Measurements from ENCODE around the gene SHISAL2A.

Gene SHISAL2A

GRCh38 chr1:52632732-52633290, at the start of gene SHISAL2A:
Gene SHISAL2A, plus strand, starts transcription at chr1:52633168. Its CDS starts 326 bp downstream, at chr1:52633494.
- DNase-seq: no peak
- in situ Hi-C loops (cut with HindIII; ENCODE audit: low pct_ligation_motif_present, low pct_unique_long_range_greater_than_20kb, low sequenced_read_pairs): no loop called here

GRCh38 chr1:52585474-52585873, 47.5 kb upstream of the SHISAL2A start:
- DNase-seq: no peak
- in situ Hi-C loops (cut with HindIII; ENCODE audit: low pct_ligation_motif_present, low pct_unique_long_range_greater_than_20kb, low sequenced_read_pairs): no loop called here

- in situ Hi-C loops (cut with HindIII; ENCODE audit: low pct_ligation_motif_present, low pct_unique_long_range_greater_than_20kb, low sequenced_read_pairs): no loop called here
- DNase-seq: no peak
These were observed 44.9 kb upstream of the SHISAL2A start for GRCh38 chr1:52588027-52588426.

GRCh38 chr1:52588535-52588934, 44.4 kb upstream of the SHISAL2A start:
- in situ Hi-C loops (cut with HindIII; ENCODE audit: low pct_ligation_motif_present, low pct_unique_long_range_greater_than_20kb, low sequenced_read_pairs): no loop called here
- no peak for DNase-seq

- in situ Hi-C loops (cut with HindIII; ENCODE audit: low pct_ligation_motif_present, low pct_unique_long_range_greater_than_20kb, low sequenced_read_pairs): no loop called here
- DNase-seq: no peak
These were observed 42.7 kb upstream of the SHISAL2A start for GRCh38 chr1:52590266-52590665.

GRCh38 chr1:52592637-52593323, 40.2 kb upstream of the SHISAL2A start:
- in situ Hi-C loops (cut with HindIII; ENCODE audit: low pct_ligation_motif_present, low pct_unique_long_range_greater_than_20kb, low sequenced_read_pairs): no loop called here
- no peak for DNase-seq

GRCh38 chr1:52593495-52593894, 39.5 kb upstream of the SHISAL2A start:
- DNase-seq: no peak
- in situ Hi-C loops (cut with HindIII; ENCODE audit: low pct_ligation_motif_present, low pct_unique_long_range_greater_than_20kb, low sequenced_read_pairs): no loop called here

GRCh38 chr1:52595061-52595460, 37.9 kb upstream of the SHISAL2A start:
- in situ Hi-C loops (cut with HindIII; ENCODE audit: low pct_ligation_motif_present, low pct_unique_long_range_greater_than_20kb, low sequenced_read_pairs): no loop called here
- no peak for DNase-seq

GRCh38 chr1:52597912-52598311, 35.1 kb upstream of the SHISAL2A start:
- in situ Hi-C loops (cut with HindIII; ENCODE audit: low pct_ligation_motif_present, low pct_unique_long_range_greater_than_20kb, low sequenced_read_pairs): no loop called here

GRCh38 chr1:52598729-52599128, 34.2 kb upstream of the SHISAL2A start:
- in situ Hi-C loops (cut with HindIII; ENCODE audit: low pct_ligation_motif_present, low pct_unique_long_range_greater_than_20kb, low sequenced_read_pairs): no loop called here
- DNase-seq: no peak

More at GRCh38 chr1:52597912-52598311, 35.1 kb upstream of the SHISAL2A start:
- no peak for DNase-seq

- in situ Hi-C loops (cut with HindIII; ENCODE audit: low pct_ligation_motif_present, low pct_unique_long_range_greater_than_20kb, low sequenced_read_pairs): no loop called here
- DNase-seq: no peak
These were observed 33.7 kb upstream of the SHISAL2A start for GRCh38 chr1:52599236-52599635.

GRCh38 chr1:52600533-52601179, 32.3 kb upstream of the SHISAL2A start:
- DNase-seq: no peak
- in situ Hi-C loops (cut with HindIII; ENCODE audit: low pct_ligation_motif_present, low pct_unique_long_range_greater_than_20kb, low sequenced_read_pairs): no loop called here

GRCh38 chr1:52601519-52601918, 31.4 kb upstream of the SHISAL2A start:
- in situ Hi-C loops (cut with HindIII; ENCODE audit: low pct_ligation_motif_present, low pct_unique_long_range_greater_than_20kb, low sequenced_read_pairs): no loop called here
- DNase-seq: no peak

GRCh38 chr1:52601991-52602855, 30.7 kb upstream of the SHISAL2A start, which contains the start of gene GPX7:
Gene GPX7, plus strand, starts transcription at chr1:52602371. Its CDS starts 39 bp downstream, at chr1:52602410.
- DNase-seq: peak; percentile 5
- in situ Hi-C loops (cut with HindIII; ENCODE audit: low pct_ligation_motif_present, low pct_unique_long_range_greater_than_20kb, low sequenced_read_pairs): no loop called here

- DNase-seq: no peak
- in situ Hi-C loops (cut with HindIII; ENCODE audit: low pct_ligation_motif_present, low pct_unique_long_range_greater_than_20kb, low sequenced_read_pairs): no loop called here
These were observed 29.9 kb upstream of the SHISAL2A start for GRCh38 chr1:52602856-52603600.

GRCh38 chr1:52603630-52604029, 29.3 kb upstream of the SHISAL2A start:
- no peak for DNase-seq
- in situ Hi-C loops (cut with HindIII; ENCODE audit: low pct_ligation_motif_present, low pct_unique_long_range_greater_than_20kb, low sequenced_read_pairs): no loop called here

GRCh38 chr1:52604063-52604770, 28.8 kb upstream of the SHISAL2A start:
- DNase-seq: no peak

More at GRCh38 chr1:52604063-52604770, 28.8 kb upstream of the SHISAL2A start:
- in situ Hi-C loops (cut with HindIII; ENCODE audit: low pct_ligation_motif_present, low pct_unique_long_range_greater_than_20kb, low sequenced_read_pairs): no loop called here
